Retina (tissue), 1 donor: ENCODE results near the gene PLEKHG4.

ENCODE experiments used
- DNase-seq: peaks from one replicate; pipeline ENCODE4 v3.0.0-alpha.2; 2016

Gene PLEKHG4

GRCh38 chr16:67279296-67280089, at the start of gene PLEKHG4:
Gene PLEKHG4, plus strand, starts transcription at chr16:67279532. Its CDS starts 513 bp downstream, at chr16:67280045.
- DNase-seq = peak; percentile 80

- no peak for DNase-seq
Measured at GRCh38 chr16:67229906-67230808, 49.2 kb upstream of the PLEKHG4 start.

- no peak for DNase-seq
Measured at GRCh38 chr16:67230809-67231660, 48.3 kb upstream of the PLEKHG4 start.

GRCh38 chr16:67233596-67233995, 45.7 kb upstream of the PLEKHG4 start:
- no peak for DNase-seq

- DNase-seq = no peak
Measured at GRCh38 chr16:67234180-67234597, 45.1 kb upstream of the PLEKHG4 start.

GRCh38 chr16:67235816-67236562, 43.3 kb upstream of the PLEKHG4 start:
- no peak for DNase-seq

GRCh38 chr16:67236563-67237395, 42.6 kb upstream of the PLEKHG4 start:
- DNase-seq = no peak

GRCh38 chr16:67237396-67238277, 41.7 kb upstream of the PLEKHG4 start:
- no peak for DNase-seq

- no peak for DNase-seq
Measured at GRCh38 chr16:67238278-67238575, 41.1 kb upstream of the PLEKHG4 start.

- DNase-seq = no peak
Measured at GRCh38 chr16:67238806-67239470, 40.4 kb upstream of the PLEKHG4 start.

- no peak for DNase-seq
Measured at GRCh38 chr16:67240506-67240905, 38.8 kb upstream of the PLEKHG4 start.

- no peak for DNase-seq
Measured at GRCh38 chr16:67241008-67241900, 38.1 kb upstream of the PLEKHG4 start.

GRCh38 chr16:67242138-67242730, 37.1 kb upstream of the PLEKHG4 start:
- no peak for DNase-seq

- no peak for DNase-seq
Measured at GRCh38 chr16:67243481-67243880, 35.9 kb upstream of the PLEKHG4 start.

- no peak for DNase-seq
Measured at GRCh38 chr16:67244387-67245185, 34.7 kb upstream of the PLEKHG4 start.

- no peak for DNase-seq
Measured at GRCh38 chr16:67245186-67245585, 34.1 kb upstream of the PLEKHG4 start.

- no peak for DNase-seq
Measured at GRCh38 chr16:67245674-67246080, 33.7 kb upstream of the PLEKHG4 start.
